Endothelial cell (in vitro differentiated cells): ENCODE results near the gene DCLK1. TPM values are rescaled to one million over a fixed set of nuclear protein-coding genes. Genes with fewer than 3 reads are reported as not detected.

Experiments used
- DNase-seq: peaks from one replicate; pipeline ENCODE4 v3.0.0; 2021; ENCODE audit warnings: low spot score
- H3K27ac Mint-ChIP-seq: one replicate; pipeline ENCODE4 v1.8.0; 2021; ENCODE audit warnings: mixed read lengths, inconsistent platforms; ENCODE audit not compliant: unreplicated experiment
- H3K27me3 Mint-ChIP-seq: one replicate; pipeline ENCODE4 v1.8.0; 2021; ENCODE audit warnings: mild to moderate bottlenecking, moderate library complexity, mixed read lengths, inconsistent platforms; ENCODE audit not compliant: unreplicated experiment
- H3K36me3 Mint-ChIP-seq: one replicate; pipeline ENCODE4 v1.8.0; 2021; ENCODE audit warnings: mild to moderate bottlenecking, low read depth, mixed read lengths, inconsistent platforms; ENCODE audit not compliant: unreplicated experiment
- H3K4me1 Mint-ChIP-seq: one replicate; pipeline ENCODE4 v1.8.0; 2021; ENCODE audit warnings: mild to moderate bottlenecking, mixed read lengths, inconsistent platforms; ENCODE audit not compliant: unreplicated experiment
- H3K4me3 Mint-ChIP-seq: one replicate; pipeline ENCODE4 v1.8.0; 2021; ENCODE audit warnings: mild to moderate bottlenecking, mixed read lengths, inconsistent platforms; ENCODE audit not compliant: unreplicated experiment
- H3K9me3 Mint-ChIP-seq: one replicate; pipeline ENCODE4 v1.8.0; 2021; ENCODE audit warnings: mixed read lengths, inconsistent platforms; ENCODE audit not compliant: unreplicated experiment
- total RNA-seq: library from RNA; stranded (reverse); fragmentation: NEBNext Ultra II Directional; extraction: Animal tissue kit (Norgen Biotek cat#: 25700); gene quantifications from one replicate; pipeline ENCODE4 v1.2.1, GENCODE V29; 2021; ENCODE audit not compliant: unreplicated experiment
- TF ChIP-seq, protein P1 (sequence below): fragments of 200-600 bp; sonication (generic); IDR thresholded peaks from one replicate; pipeline ENCODE4 v1.5.0; 2021; ENCODE audit warnings: antibody characterized with exemption; ENCODE audit not compliant: unreplicated experiment

The DCLK1 gene
- total RNA-seq, 1 donor from 2014 or later: 1.6 TPM

DNA sequence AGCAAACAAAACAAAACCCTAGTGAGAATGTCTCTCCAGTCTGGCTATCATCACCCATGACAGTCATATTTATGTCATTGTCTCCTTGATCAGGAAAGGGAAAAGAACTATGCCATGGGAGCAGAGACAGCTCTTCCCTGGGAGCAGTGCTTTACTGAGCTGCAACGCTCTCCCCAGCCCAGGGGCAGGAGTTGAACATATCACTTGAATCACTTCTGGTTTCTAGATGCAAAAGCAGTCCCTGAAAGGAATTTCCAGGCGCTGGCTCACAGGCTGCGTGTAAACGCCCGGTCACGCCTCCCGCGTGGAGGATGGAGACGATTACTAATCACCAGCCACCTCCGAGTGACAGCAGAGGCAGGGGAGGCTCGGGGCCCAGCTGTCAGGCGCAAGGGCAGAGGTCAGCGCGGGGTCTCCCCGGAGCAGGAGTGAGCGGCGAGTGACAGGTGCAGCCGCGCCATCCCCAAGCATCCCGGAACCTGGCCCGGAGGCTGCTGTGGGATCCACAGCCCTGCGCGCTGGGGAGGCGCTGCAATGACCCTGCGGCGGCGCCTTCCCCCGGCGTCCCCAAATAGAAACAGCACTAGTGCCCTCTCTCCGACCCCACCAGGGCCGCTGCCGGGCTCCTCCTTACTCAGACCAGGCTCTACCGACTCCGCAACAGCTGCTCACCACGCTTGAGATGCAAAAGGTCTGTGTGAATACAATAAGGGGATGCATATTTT is 23.5 kb upstream of the DCLK1 start:
- DNase-seq: no peak
- H3K4me3 Mint-ChIP-seq: no peak overlapping the region

DNA sequence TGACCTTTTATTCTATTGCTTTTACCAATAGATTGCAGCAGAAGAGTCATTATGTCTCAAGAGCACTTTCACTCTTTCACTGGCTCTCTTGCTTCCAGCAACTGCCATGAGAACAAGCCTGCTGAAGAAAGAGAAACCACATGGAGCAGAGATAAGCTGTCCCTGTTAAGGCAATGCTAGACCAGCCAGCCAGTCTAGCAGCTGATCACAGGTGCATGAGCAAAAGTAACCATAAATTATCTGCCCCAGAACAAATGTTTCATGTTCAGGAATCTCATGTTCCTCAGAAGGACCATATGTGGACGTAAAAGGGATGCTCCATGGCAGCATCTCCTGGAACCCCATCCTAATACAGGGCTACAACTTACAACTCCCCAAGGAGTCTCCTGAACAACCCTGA is 20.4 kb upstream of the DCLK1 start:
- Mint-ChIP-seq H3K4me3 (no peak overlapping the region), H3K27ac (no peak overlapping the region), H3K36me3 (no peaks in the 10 kb centered on the region), H3K9me3 (no peaks in the 10 kb centered on the region), H3K4me1 (no peaks in the 10 kb centered on the region), H3K27me3 (no peaks in the 10 kb centered on the region)
- no peak for DNase-seq
- TF ChIP-seq, protein P1, sequence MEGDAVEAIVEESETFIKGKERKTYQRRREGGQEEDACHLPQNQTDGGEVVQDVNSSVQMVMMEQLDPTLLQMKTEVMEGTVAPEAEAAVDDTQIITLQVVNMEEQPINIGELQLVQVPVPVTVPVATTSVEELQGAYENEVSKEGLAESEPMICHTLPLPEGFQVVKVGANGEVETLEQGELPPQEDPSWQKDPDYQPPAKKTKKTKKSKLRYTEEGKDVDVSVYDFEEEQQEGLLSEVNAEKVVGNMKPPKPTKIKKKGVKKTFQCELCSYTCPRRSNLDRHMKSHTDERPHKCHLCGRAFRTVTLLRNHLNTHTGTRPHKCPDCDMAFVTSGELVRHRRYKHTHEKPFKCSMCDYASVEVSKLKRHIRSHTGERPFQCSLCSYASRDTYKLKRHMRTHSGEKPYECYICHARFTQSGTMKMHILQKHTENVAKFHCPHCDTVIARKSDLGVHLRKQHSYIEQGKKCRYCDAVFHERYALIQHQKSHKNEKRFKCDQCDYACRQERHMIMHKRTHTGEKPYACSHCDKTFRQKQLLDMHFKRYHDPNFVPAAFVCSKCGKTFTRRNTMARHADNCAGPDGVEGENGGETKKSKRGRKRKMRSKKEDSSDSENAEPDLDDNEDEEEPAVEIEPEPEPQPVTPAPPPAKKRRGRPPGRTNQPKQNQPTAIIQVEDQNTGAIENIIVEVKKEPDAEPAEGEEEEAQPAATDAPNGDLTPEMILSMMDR: no peak

More for the DNA sequence above, 23.5 kb upstream of the DCLK1 start:
- H3K27ac Mint-ChIP-seq: no peak overlapping the region
- no peaks in the 10 kb centered on the region for H3K9me3 Mint-ChIP-seq
- TF ChIP-seq, protein P1: no peak
- no peaks in the 10 kb centered on the region for H3K27me3 Mint-ChIP-seq
- no peaks in the 10 kb centered on the region for H3K36me3 Mint-ChIP-seq
- H3K4me1 Mint-ChIP-seq: no peaks in the 10 kb centered on the region

DNA sequence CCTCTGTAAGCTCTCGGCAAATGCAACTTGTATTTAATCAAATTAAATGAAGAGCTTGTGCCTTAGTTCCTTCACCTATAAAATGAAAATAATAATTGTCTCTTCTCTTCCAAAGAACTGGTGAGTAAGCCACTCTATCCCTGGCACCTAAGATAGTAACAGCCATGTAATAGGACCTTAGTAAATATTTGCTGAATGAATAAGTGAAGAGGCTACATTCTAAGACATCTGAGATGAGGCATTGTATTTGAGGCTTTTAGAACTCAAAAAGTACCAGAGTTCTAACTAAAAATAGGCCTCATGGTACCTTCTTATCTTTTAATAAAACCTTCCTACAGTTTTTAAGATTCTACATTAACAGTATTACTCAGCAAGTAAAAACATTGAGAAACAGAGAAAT is 17.3 kb upstream of the DCLK1 start:
- Mint-ChIP-seq H3K4me3 (no peak overlapping the region), H3K27me3 (no peaks in the 10 kb centered on the region), H3K4me1 (no peaks in the 10 kb centered on the region), H3K36me3 (no peaks in the 10 kb centered on the region), H3K27ac (no peak overlapping the region), H3K9me3 (no peaks in the 10 kb centered on the region)
- TF ChIP-seq, protein P1: no peak
- DNase-seq: no peak

DNA sequence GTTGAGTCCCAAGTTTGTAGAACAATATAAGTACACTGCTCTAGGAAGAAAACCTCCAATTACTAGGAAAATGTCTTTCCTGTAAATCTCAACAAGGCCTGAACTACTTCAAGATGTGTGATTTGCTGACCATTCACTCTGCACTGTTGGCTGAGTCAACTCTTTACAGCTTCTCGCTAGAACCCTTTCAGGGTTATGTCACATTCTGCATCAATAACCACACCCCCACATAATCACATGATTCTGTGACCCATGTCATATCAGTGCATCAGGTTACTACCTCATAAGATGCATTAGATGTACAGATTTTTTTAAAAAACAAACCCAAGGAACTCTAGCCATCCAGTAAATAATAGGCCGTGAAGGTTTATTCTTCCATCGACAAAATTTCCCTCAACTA is 16.1 kb upstream of the DCLK1 start:
- no peaks in the 10 kb centered on the region for H3K36me3 Mint-ChIP-seq

More for the DNA sequence above, 16.1 kb upstream of the DCLK1 start:
- TF ChIP-seq, protein P1: no peak
- Mint-ChIP-seq H3K9me3 (no peaks in the 10 kb centered on the region), H3K4me3 (no peak overlapping the region), H3K4me1 (no peaks in the 10 kb centered on the region), H3K27ac (no peak overlapping the region), H3K27me3 (no peaks in the 10 kb centered on the region)
- no peak for DNase-seq
